ENCODE data around the gene NDUFA9.

Gene NDUFA9

DNA sequence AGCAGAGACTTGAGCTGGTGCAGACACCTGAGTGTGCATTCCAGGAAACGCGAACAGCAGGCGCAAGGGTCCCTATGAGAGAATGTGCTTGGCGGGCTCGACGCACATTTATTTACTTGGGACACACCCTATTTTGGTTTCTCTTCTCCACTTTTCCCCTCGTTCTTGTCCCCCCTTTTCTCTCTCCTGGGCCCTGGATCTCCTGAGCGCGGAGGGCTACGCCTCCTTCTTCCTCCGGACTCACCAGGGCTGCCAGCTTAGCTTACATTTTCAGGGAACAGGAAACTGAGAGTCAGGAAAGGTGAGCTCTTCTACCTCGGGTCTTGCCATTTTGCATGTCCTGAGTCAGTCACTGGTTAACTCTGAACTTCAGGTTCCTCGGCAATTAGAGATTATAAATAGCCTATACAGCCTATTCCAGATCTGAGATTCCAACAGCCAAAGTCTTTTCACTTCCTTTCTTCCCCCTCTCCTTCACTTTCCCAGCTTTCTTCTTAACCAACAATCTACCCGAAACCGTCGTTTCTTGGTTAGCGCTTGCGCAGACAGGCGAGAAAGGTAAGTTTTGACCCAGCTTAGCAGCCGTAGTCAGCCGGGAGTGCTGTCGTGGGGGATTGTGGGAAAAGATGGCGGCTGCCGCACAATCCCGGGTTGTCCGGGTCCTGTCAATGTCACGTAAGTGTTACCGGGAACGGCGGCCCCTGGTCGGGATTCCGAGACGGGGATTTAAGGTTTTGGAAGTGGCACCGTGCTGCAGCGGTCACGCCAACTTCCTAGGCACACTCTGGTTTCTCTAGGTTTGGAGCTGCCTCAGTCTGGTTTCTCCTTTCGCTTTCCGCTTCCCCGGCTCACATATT is at the start of gene NDUFA9, which contains the start of gene AKAP3:
NDUFA9 (plus strand) TSS at position 614 of the 857 bp plus-strand sequence; CDS start at position 627, 13 bp downstream.
AKAP3 (minus strand) TSS at position 551 of the 857 bp plus-strand sequence. CDS start 10,855 bp downstream, outside the sequence.
- peak; percentile 62 for DNase-seq

DNA sequence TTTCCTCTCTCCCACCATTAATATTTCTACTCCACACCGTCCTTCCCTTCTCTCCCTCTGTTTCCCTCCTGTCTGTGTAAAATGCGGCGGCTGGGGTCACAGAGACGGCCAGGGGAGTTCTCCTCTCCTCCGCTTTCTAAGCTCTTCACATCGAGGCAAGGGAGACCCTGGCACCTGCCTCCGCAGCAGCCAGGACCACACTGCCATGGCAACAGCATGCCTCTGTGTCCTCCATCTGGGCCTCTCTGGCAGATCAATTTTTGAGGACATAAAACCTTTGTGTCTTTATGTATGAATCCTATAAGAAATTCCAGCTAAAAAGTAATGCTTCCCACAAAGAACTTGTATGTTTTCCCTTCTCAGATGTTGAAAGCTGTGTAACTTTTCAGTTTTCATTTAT is 45.5 kb upstream of the NDUFA9 start:
- DNase-seq = no peak

DNA sequence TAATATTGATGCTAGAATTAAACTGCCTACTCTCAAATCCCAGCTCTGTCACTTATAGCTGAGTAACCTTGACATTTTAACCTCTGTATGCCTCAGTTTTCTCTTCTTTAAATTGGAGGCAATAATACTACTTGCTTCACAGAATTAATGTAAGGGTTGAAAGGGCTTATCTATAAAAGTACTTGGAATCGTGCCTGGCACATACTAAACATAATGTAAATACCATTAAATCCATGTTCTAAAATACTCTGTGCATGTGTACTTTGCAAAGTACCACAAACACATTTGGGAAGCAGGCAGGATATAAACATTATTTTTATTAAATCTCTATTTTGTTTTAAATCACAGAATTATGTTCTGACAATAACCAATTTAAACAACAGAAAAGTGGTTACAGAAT is 45.0 kb upstream of the NDUFA9 start:
- no peak for DNase-seq

- DNase-seq = peak; percentile 74
These were observed 44.2 kb upstream of the NDUFA9 start for GRCh38 chr12:4604684-4605193.

GRCh38 chr12:4607056-4607455 is 41.9 kb upstream of the NDUFA9 start:
- no peak for DNase-seq

- DNase-seq = no peak
These were observed 39.8 kb upstream of the NDUFA9 start for GRCh38 chr12:4609071-4609470.

GRCh38 chr12:4610481-4610880 is 38.4 kb upstream of the NDUFA9 start:
- DNase-seq = no peak

GRCh38 chr12:4615667-4616066 is 33.2 kb upstream of the NDUFA9 start:
- DNase-seq = no peak

DNA sequence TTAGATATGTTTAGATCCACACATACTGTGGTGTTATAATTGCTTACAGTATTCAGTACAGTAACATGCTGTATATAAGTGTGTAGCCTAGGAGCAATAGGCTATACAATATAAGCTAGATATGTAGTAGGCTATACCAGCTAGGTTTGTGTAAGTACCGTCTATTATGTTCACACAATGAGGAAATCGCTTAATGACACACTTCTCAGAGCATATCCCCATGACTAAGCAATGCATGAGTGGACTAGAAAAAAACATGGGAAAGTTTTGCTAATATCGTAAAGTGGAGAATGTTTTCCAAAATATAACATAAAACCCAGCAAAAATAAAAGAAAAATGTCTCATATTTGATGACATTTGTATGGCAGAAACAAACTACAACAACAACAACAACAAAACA is 27.4 kb upstream of the NDUFA9 start:
- no peak for DNase-seq

GRCh38 chr12:4626543-4626942 is 22.4 kb upstream of the NDUFA9 start:
- DNase-seq = no peak

- no peak for DNase-seq
These were observed 20.5 kb upstream of the NDUFA9 start for GRCh38 chr12:4628406-4628805.

DNA sequence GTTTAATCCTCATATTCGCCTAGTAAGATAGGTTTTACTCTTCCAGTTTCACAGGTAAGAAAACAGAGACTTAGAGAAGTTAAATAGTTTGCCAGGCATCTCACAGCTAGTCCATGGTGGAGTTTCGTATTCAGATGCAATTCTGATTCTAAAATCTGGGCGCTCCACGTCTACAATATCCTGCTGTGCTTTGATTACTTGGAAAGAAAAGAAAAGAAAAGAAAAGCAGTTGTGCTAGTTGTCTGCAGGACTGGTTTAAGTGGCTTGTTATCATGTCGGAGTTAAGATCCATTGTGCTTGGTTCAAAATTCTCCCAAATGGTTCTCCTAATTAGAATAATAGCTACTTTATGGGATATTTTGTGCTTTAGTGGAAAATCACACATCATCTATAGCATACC is 18.7 kb upstream of the NDUFA9 start:
- DNase-seq = no peak

DNA sequence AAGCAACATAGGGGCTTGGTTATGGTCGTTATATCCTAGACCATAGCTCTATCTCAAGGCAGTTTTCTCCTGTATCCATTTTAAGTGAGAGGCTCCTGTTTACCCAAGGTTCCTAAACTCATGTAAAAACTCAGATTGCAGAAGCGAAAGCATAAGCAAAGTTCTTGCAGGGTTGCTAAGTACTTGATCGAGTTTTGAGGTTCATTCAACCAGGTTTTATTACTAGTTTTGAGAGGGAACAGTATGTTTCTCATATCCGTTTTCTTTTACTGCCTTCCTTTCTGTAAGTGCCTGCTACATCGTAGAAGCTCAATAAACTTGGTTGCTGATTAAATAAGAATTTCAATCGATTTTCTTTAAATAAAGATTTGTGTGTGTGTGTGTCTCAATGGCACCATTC is 5.2 kb upstream of the NDUFA9 start:
- no peak for DNase-seq

GRCh38 chr12:4645023-4645422 is 3.9 kb upstream of the NDUFA9 start:
- DNase-seq = no peak

DNA sequence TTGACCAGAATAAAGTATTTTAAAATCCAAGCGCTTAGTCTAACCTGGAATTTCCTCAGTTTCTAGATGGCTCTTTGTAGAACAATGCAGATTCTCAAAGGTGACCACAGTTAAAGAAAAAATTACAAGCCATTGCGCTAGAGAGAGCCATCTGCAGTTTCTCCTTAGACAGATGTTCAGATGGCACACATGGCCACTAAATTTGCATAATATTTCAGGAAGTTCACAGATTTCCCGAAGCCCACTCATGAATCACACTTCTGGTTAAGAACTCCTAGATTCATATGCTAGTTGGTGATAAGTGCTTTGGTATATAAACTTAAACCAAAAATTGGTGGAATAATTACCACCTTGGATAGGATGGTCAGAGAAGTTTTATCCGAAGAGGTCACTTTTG is 812 bp upstream of the NDUFA9 start:
- no peak for DNase-seq

DNA sequence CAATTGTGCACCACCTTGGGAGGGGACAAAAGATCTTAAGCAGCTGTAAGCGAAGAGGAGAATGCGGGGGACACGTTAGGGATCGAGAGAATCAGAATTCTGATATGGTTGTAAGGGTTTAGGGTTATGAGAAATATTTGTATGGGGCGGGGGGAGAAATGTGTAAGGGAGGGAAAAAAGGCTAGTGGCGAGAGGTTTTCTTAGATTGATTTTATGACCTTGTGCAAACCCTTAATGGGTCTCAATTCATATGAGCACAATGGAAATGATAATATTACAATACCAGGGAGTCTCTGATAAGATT is 396 bp downstream of the NDUFA9 start:
- DNase-seq = no peak

GRCh38 chr12:4653257-4653656 is 4.3 kb downstream of the NDUFA9 start:
- no peak for DNase-seq

- DNase-seq = no peak
These were observed 4.8 kb downstream of the NDUFA9 start for GRCh38 chr12:4653691-4654090.

- no peak for DNase-seq
These were observed 15.1 kb downstream of the NDUFA9 start for GRCh38 chr12:4663971-4664505.

GRCh38 chr12:4665236-4665635 is 16.3 kb downstream of the NDUFA9 start:
- no peak for DNase-seq

DNA sequence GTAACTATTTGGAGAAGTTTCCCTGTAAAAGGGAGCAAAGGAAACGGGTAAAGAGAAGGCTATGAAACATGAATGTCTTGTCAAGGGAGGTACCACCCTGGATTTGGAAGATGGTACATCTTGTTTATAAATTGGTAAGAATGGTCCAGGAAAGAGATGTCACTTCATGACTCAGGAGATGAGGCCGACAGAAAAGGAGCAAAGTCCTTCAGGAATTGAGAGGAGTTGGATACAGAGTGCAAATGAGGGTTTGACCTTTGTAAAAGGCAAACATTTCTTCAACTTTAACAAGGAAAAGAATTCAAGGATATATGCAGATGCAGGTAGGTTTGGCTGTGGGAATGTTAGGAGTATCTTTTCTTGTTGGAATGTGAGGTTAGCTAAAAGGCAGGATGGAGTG is 30.8 kb downstream of the NDUFA9 start:
- DNase-seq = no peak

DNA sequence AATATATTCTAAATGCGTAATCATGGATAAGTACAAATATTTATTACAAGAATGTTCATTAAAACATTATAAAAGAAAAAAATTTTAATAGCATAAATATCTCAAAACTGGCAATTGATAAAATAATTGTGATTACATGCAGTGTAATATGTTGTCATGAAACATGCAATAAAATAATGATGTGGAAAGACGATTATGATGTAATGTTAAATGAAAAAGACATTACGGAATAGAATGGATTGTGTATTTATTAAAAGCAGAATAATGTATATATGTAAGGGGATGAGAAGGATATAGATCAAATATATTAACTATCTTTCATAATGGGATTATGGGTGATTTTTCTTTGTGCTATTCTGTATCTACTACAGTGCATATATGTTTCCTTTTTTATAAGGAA is 32.8 kb downstream of the NDUFA9 start:
- DNase-seq = no peak

DNA sequence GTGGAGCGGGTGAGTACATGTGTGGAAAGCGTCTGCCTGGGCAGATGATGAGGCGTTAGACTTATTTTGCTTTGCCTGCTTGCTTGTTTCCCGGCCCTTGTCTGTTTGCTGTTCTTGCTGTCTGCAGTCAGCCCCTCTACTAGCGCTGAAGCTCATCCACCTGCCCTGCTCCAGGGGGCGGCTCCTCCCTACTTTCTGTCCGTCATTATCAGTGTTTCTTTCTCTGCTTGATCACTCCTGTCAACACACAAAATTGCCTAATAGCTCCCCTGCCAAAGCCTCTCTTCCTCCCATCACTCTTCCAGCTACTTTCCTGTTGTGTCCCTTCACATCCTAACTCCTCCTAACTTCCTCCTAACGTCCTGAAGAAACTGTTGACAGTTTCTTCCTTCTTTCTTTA is 36.4 kb downstream of the NDUFA9 start:
- no peak for DNase-seq

GRCh38 chr12:4690760-4691159 is 41.8 kb downstream of the NDUFA9 start:
- DNase-seq = no peak

Data from GDM1 (cell line).